ENCODE results near the gene CCDC61. TPM values are rescaled to one million over a fixed set of nuclear protein-coding genes. Genes with fewer than 3 reads are reported as not detected.

CCDC61 gene
- total and polyA plus RNA-seq, 12 donors: 6.6 to 11.6 (median 8.3) TPM

- ATAC-seq: no peak
- intact Hi-C loops (cut with DNase I): no loop called here
- no peak for DNase-seq
- 92 to 94% methylated on average over 6 of the region's 6 CpGs for WGBS, 2 donors
- Histone ChIP-seq H3K27ac (no peak overlapping the region), H3K9me3 (no peaks in the 10 kb centered on the region), H3K27me3 (peaks cover 0 to 64% (median 47%) of the 10 kb centered on the region in 7 donors), H3K36me3 (no peaks in the 10 kb centered on the region), H3K4me1 (no peaks in the 10 kb centered on the region), H3K4me3 (no peak overlapping the region)
- no peak for TF ChIP-seq CTCF (IDR thresholded peaks at IDR 0.05)
Measured at GRCh38 chr19:46040125-46040524, 44.9 kb downstream of the CCDC61 start.

- ATAC-seq (no peak), DNase-seq (no peak)
- Histone ChIP-seq H3K4me3 (no peak within 1 kb of the TSS), H3K36me3 (no peaks in the 10 kb centered on the region), H3K27me3 (peaks cover 0 to 69% (median 48%) of the 10 kb centered on the region in 7 donors), H3K4me1 (no peaks in the 10 kb centered on the region), H3K27ac (no peak within 1 kb of the TSS), H3K9me3 (peaks cover 0 to 3% (median 0%) of the 10 kb centered on the region in 11 donors)
- intact Hi-C loops (cut with DNase I): no loop called here
- TF ChIP-seq CTCF (IDR thresholded peaks at IDR 0.05): no peak
- WGBS, 2 donors: 50 to 57% methylated on average over 7 of the region's 7 CpGs
Measured at GRCh38 chr19:46040952-46041500, 45.8 kb downstream of the CCDC61 start, which contains the start of gene IGFL4. TSS of gene IGFL4 (minus strand) at chr19:46041002. CDS start at chr19:46040962, 40 bp downstream.

- peaks cover 0 to 12% (median 0%) of the 10 kb centered on the region in 11 donors for H3K9me3 ChIP-seq
- peaks cover 0 to 73% (median 50%) of the 10 kb centered on the region in 7 donors for H3K27me3 ChIP-seq
- H3K4me1 ChIP-seq: no peaks in the 10 kb centered on the region
- intact Hi-C loops (cut with DNase I): no loop called here
- no peak overlapping the region for H3K27ac ChIP-seq
- DNase-seq: no peak
- TF ChIP-seq CTCF (IDR thresholded peaks at IDR 0.05): no peak
- WGBS, 2 donors: 85 to 88% methylated on average over 5 of the region's 5 CpGs
- ATAC-seq: no peak
- no peak overlapping the region for H3K4me3 ChIP-seq
- no peaks in the 10 kb centered on the region for H3K36me3 ChIP-seq
Measured at GRCh38 chr19:46042252-46042883, 47.1 kb downstream of the CCDC61 start.

GRCh38 chr19:46043519-46043918 lies 48.3 kb downstream of the CCDC61 start:
- peaks cover 0 to 13% (median 0%) of the 10 kb centered on the region in 11 donors for H3K9me3 ChIP-seq
- intact Hi-C loops (cut with DNase I): no loop called here
- no peak overlapping the region for H3K4me3 ChIP-seq
- no peak overlapping the region for H3K27ac ChIP-seq
- H3K4me1 ChIP-seq: no peaks in the 10 kb centered on the region
- peaks cover 0 to 76% (median 61%) of the 10 kb centered on the region in 7 donors for H3K27me3 ChIP-seq
- no peaks in the 10 kb centered on the region for H3K36me3 ChIP-seq
- no peak for ATAC-seq
- no peak for DNase-seq
- no peak for TF ChIP-seq CTCF (IDR thresholded peaks at IDR 0.05)
- 84 to 95% methylated on average over 1 of the region's 1 CpG for WGBS, 2 donors

Measured in heart right ventricle (tissue), 16 donors.